ENCODE results near the gene SP9.

Gene SP9

GRCh38 chr2:174343343-174343622, 8.5 kb downstream of the SP9 start:
- WGBS (ENCODE audit: extremely low coverage, insufficient coverage, low lambda C conversion rate), result no CpG with 5 or more reads among the region's 6 CpGs
- Histone ChIP-seq H2BK120ac (ENCODE audit: low read depth, low read length) (no peak overlapping the region), H2AK5ac (ENCODE audit: low read length) (no peak overlapping the region), H3K4me3 (ENCODE audit: low read length) (peak overlapping the region; percentile 6), H3K9ac (ENCODE audit: low read length) (no peak overlapping the region), H4K5ac (ENCODE audit: low read length) (no peak overlapping the region), H3K4me1 (ENCODE audit: control insufficient read depth, low read depth, low read length) (no peaks in the 10 kb centered on the region), H3K79me1 (ENCODE audit: low read length) (no peaks in the 10 kb centered on the region), H2BK15ac (replicated peaks; ENCODE audit: low read depth) (no peak overlapping the region), H3K36me3 (ENCODE audit: control insufficient read depth, insufficient read depth, low read length) (no peaks in the 10 kb centered on the region), H3K27ac (ENCODE audit: low read depth, low read length) (no peak overlapping the region), H3K4me2 (ENCODE audit: low read length) (peak overlapping the region; percentile 93), H3K27me3 (ENCODE audit: insufficient read depth, low read length, poor library complexity) (peaks cover 11% of the 10 kb centered on the region), H2BK5ac (ENCODE audit: low read length) (no peak overlapping the region), H3K56ac (ENCODE audit: low read length) (peak overlapping the region; percentile 79), H3K18ac (ENCODE audit: low read length) (no peak overlapping the region), H4K8ac (ENCODE audit: low read depth, low read length) (no peak overlapping the region), H3K79me2 (ENCODE audit: control insufficient read depth, insufficient read depth, low read length) (no peaks in the 10 kb centered on the region), H3K23ac (ENCODE audit: low read length) (no peak overlapping the region), H3K4ac (ENCODE audit: low read depth, low read length) (no peak overlapping the region)
- no peak for DNase-seq

GRCh38 chr2:174343623-174344455, 9.1 kb downstream of the SP9 start:
- Histone ChIP-seq H3K23ac (ENCODE audit: low read length) (no peak overlapping the region), H3K36me3 (ENCODE audit: control insufficient read depth, insufficient read depth, low read length) (no peaks in the 10 kb centered on the region), H3K4me1 (ENCODE audit: control insufficient read depth, low read depth, low read length) (no peaks in the 10 kb centered on the region), H2AK5ac (ENCODE audit: low read length) (no peak overlapping the region), H3K27ac (ENCODE audit: low read depth, low read length) (no peak overlapping the region), H3K4me3 (ENCODE audit: low read length) (peak overlapping the region; percentile 37), H3K4ac (ENCODE audit: low read depth, low read length) (no peak overlapping the region), H3K27me3 (ENCODE audit: insufficient read depth, low read length, poor library complexity) (peaks cover 11% of the 10 kb centered on the region), H3K9ac (ENCODE audit: low read length) (peak overlapping the region; percentile 52), H4K5ac (ENCODE audit: low read length) (no peak overlapping the region), H3K4me2 (ENCODE audit: low read length) (peak overlapping the region; percentile 93), H3K56ac (ENCODE audit: low read length) (peak overlapping the region; percentile 79), H2BK15ac (replicated peaks; ENCODE audit: low read depth) (no peak overlapping the region), H3K79me1 (ENCODE audit: low read length) (no peaks in the 10 kb centered on the region), H3K18ac (ENCODE audit: low read length) (peak overlapping the region; percentile 63), H3K79me2 (ENCODE audit: control insufficient read depth, insufficient read depth, low read length) (no peaks in the 10 kb centered on the region), H4K8ac (ENCODE audit: low read depth, low read length) (no peak overlapping the region), H2BK5ac (ENCODE audit: low read length) (no peak overlapping the region), H2BK120ac (ENCODE audit: low read depth, low read length) (no peak overlapping the region)
- peak; percentile 48 for DNase-seq
- no CpG with 5 or more reads among the region's 57 CpGs for WGBS (ENCODE audit: extremely low coverage, insufficient coverage, low lambda C conversion rate)

GRCh38 chr2:174344716-174345461, 10.1 kb downstream of the SP9 start:
- Histone ChIP-seq H2BK120ac (ENCODE audit: low read depth, low read length) (no peak overlapping the region), H2BK5ac (ENCODE audit: low read length) (no peak overlapping the region), H3K4me1 (ENCODE audit: control insufficient read depth, low read depth, low read length) (no peaks in the 10 kb centered on the region), H3K27ac (ENCODE audit: low read depth, low read length) (no peak overlapping the region), H2BK15ac (replicated peaks; ENCODE audit: low read depth) (no peak overlapping the region), H3K23ac (ENCODE audit: low read length) (no peak overlapping the region), H3K79me2 (ENCODE audit: control insufficient read depth, insufficient read depth, low read length) (no peaks in the 10 kb centered on the region), H4K8ac (ENCODE audit: low read depth, low read length) (no peak overlapping the region), H3K36me3 (ENCODE audit: control insufficient read depth, insufficient read depth, low read length) (no peaks in the 10 kb centered on the region), H3K9ac (ENCODE audit: low read length) (peak overlapping the region; percentile 41), H3K27me3 (ENCODE audit: insufficient read depth, low read length, poor library complexity) (peaks cover 11% of the 10 kb centered on the region), H3K4me3 (ENCODE audit: low read length) (no peak overlapping the region), H3K4me2 (ENCODE audit: low read length) (peak overlapping the region; percentile 4), H3K79me1 (ENCODE audit: low read length) (no peaks in the 10 kb centered on the region), H2AK5ac (ENCODE audit: low read length) (no peak overlapping the region), H3K4ac (ENCODE audit: low read depth, low read length) (no peak overlapping the region), H3K56ac (ENCODE audit: low read length) (peak overlapping the region; percentile 54), H3K18ac (ENCODE audit: low read length) (no peak overlapping the region), H4K5ac (ENCODE audit: low read length) (no peak overlapping the region)
- DNase-seq, result peak; percentile 74
- WGBS (ENCODE audit: extremely low coverage, insufficient coverage, low lambda C conversion rate), result no CpG with 5 or more reads among the region's 14 CpGs

GRCh38 chr2:174350018-174350417, 15.3 kb downstream of the SP9 start:
- Histone ChIP-seq H3K4me2 (ENCODE audit: low read length) (no peak overlapping the region), H3K36me3 (ENCODE audit: control insufficient read depth, insufficient read depth, low read length) (no peaks in the 10 kb centered on the region), H3K4me1 (ENCODE audit: control insufficient read depth, low read depth, low read length) (no peaks in the 10 kb centered on the region), H2BK5ac (ENCODE audit: low read length) (no peak overlapping the region), H3K79me2 (ENCODE audit: control insufficient read depth, insufficient read depth, low read length) (no peaks in the 10 kb centered on the region), H2BK15ac (replicated peaks; ENCODE audit: low read depth) (no peak overlapping the region), H3K4me3 (ENCODE audit: low read length) (no peak overlapping the region), H3K23ac (ENCODE audit: low read length) (no peak overlapping the region), H3K18ac (ENCODE audit: low read length) (no peak overlapping the region), H4K5ac (ENCODE audit: low read length) (no peak overlapping the region), H2BK120ac (ENCODE audit: low read depth, low read length) (no peak overlapping the region), H3K27ac (ENCODE audit: low read depth, low read length) (no peak overlapping the region), H3K56ac (ENCODE audit: low read length) (no peak overlapping the region), H3K79me1 (ENCODE audit: low read length) (no peaks in the 10 kb centered on the region), H4K8ac (ENCODE audit: low read depth, low read length) (no peak overlapping the region), H2AK5ac (ENCODE audit: low read length) (no peak overlapping the region), H3K9ac (ENCODE audit: low read length) (no peak overlapping the region), H3K4ac (ENCODE audit: low read depth, low read length) (no peak overlapping the region), H3K27me3 (ENCODE audit: insufficient read depth, low read length, poor library complexity) (no peaks in the 10 kb centered on the region)
- 100% methylated on average over 1 of the region's 2 CpGs for WGBS (ENCODE audit: extremely low coverage, insufficient coverage, low lambda C conversion rate)
- DNase-seq, result peak; percentile 45

- no peaks in the 10 kb centered on the region for H3K27me3 ChIP-seq (ENCODE audit: insufficient read depth, low read length, poor library complexity)
- no peak overlapping the region for H2AK5ac ChIP-seq (ENCODE audit: low read length)
- no peak overlapping the region for H3K4me3 ChIP-seq (ENCODE audit: low read length)
- no peak overlapping the region for H3K27ac ChIP-seq (ENCODE audit: low read depth, low read length)
- no peak overlapping the region for H3K18ac ChIP-seq (ENCODE audit: low read length)
- no CpG with 5 or more reads among the region's 2 CpGs for WGBS (ENCODE audit: extremely low coverage, insufficient coverage, low lambda C conversion rate)
- no peak overlapping the region for H3K56ac ChIP-seq (ENCODE audit: low read length)
- no peaks in the 10 kb centered on the region for H3K79me1 ChIP-seq (ENCODE audit: low read length)
- no peak overlapping the region for H3K23ac ChIP-seq (ENCODE audit: low read length)
- no peak overlapping the region for H3K4me2 ChIP-seq (ENCODE audit: low read length)
- no peaks in the 10 kb centered on the region for H3K4me1 ChIP-seq (ENCODE audit: control insufficient read depth, low read depth, low read length)
- no peak overlapping the region for H4K5ac ChIP-seq (ENCODE audit: low read length)
- no peak overlapping the region for H4K8ac ChIP-seq (ENCODE audit: low read depth, low read length)
- H2BK15ac ChIP-seq (replicated peaks; ENCODE audit: low read depth), result no peak overlapping the region
- no peak overlapping the region for H2BK120ac ChIP-seq (ENCODE audit: low read depth, low read length)
- no peaks in the 10 kb centered on the region for H3K36me3 ChIP-seq (ENCODE audit: control insufficient read depth, insufficient read depth, low read length)
- H3K4ac ChIP-seq (ENCODE audit: low read depth, low read length), result no peak overlapping the region
- H2BK5ac ChIP-seq (ENCODE audit: low read length), result no peak overlapping the region
- H3K79me2 ChIP-seq (ENCODE audit: control insufficient read depth, insufficient read depth, low read length), result no peaks in the 10 kb centered on the region
- no peak for DNase-seq
- H3K9ac ChIP-seq (ENCODE audit: low read length), result no peak overlapping the region
These were observed 15.9 kb downstream of the SP9 start for GRCh38 chr2:174350593-174351181.
